ENCODE measurements around the gene AFM. TPM values are rescaled to one million over a fixed set of nuclear protein-coding genes. Genes with fewer than 3 reads are reported as not detected.
A peak's percentile ranks its signal among the peaks of the same experiment; 100 is the strongest.

Gene AFM
- total and polyA plus RNA-seq, 2 of the 13 experiments (the other 11 are each of a cell fraction or from before 2014, with no cell fraction given): 0.13 to 1.8 TPM

DNA sequence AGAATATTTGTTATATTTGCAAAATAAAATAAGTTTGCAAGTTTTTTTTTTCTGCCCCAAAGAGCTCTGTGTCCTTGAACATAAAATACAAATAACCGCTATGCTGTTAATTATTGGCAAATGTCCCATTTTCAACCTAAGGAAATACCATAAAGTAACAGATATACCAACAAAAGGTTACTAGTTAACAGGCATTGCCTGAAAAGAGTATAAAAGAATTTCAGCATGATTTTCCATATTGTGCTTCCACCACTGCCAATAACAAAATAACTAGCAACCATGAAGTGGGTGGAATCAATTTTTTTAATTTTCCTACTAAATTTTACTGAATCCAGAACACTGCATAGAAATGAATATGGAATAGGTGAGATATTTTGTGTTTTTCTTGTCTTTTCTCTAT lies 45.6 kb upstream of the AFM start, which contains the start of gene AFP (continued):
- TF ChIP-seq, protein P1, sequence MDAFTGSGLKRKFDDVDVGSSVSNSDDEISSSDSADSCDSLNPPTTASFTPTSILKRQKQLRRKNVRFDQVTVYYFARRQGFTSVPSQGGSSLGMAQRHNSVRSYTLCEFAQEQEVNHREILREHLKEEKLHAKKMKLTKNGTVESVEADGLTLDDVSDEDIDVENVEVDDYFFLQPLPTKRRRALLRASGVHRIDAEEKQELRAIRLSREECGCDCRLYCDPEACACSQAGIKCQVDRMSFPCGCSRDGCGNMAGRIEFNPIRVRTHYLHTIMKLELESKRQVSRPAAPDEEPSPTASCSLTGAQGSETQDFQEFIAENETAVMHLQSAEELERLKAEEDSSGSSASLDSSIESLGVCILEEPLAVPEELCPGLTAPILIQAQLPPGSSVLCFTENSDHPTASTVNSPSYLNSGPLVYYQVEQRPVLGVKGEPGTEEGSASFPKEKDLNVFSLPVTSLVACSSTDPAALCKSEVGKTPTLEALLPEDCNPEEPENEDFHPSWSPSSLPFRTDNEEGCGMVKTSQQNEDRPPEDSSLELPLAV (CRISPR knock-in tag; conservative IDR thresholded peaks at IDR 0.05; ENCODE audit: low read depth): no peak
- no peak for TF ChIP-seq ZBTB20 (CRISPR knock-in tag; IDR thresholded peaks at IDR 0.05; ENCODE audit: borderline replicate concordance, low read depth)
- TF ChIP-seq ATF1 (CRISPR knock-in tag; IDR thresholded peaks at IDR 0.05): no peak; the same call in 1 of the 2 replicates
- TF ChIP-seq, protein P2, sequence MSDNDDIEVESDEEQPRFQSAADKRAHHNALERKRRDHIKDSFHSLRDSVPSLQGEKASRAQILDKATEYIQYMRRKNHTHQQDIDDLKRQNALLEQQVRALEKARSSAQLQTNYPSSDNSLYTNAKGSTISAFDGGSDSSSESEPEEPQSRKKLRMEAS (IDR thresholded peaks at IDR 0.05): no peak
- no peak for TF ChIP-seq NR1H2 (CRISPR knock-in tag; IDR thresholded peaks at IDR 0.05; ENCODE audit: borderline replicate concordance, low read depth)
- TF ChIP-seq, protein P3, sequence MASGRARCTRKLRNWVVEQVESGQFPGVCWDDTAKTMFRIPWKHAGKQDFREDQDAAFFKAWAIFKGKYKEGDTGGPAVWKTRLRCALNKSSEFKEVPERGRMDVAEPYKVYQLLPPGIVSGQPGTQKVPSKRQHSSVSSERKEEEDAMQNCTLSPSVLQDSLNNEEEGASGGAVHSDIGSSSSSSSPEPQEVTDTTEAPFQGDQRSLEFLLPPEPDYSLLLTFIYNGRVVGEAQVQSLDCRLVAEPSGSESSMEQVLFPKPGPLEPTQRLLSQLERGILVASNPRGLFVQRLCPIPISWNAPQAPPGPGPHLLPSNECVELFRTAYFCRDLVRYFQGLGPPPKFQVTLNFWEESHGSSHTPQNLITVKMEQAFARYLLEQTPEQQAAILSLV (CRISPR knock-in tag; IDR thresholded peaks at IDR 0.05; ENCODE audit: borderline replicate concordance): no peak
- no peak for TF ChIP-seq RARG (CRISPR knock-in tag; IDR thresholded peaks at IDR 0.05; ENCODE audit: low read depth)
- TF ChIP-seq, protein P4, sequence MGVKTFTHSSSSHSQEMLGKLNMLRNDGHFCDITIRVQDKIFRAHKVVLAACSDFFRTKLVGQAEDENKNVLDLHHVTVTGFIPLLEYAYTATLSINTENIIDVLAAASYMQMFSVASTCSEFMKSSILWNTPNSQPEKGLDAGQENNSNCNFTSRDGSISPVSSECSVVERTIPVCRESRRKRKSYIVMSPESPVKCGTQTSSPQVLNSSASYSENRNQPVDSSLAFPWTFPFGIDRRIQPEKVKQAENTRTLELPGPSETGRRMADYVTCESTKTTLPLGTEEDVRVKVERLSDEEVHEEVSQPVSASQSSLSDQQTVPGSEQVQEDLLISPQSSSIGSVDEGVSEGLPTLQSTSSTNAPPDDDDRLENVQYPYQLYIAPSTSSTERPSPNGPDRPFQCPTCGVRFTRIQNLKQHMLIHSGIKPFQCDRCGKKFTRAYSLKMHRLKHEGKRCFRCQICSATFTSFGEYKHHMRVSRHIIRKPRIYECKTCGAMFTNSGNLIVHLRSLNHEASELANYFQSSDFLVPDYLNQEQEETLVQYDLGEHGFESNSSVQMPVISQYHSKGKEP (CRISPR knock-in tag; IDR thresholded peaks at IDR 0.05): no peak
- no peak for TF ChIP-seq TBX3 (IDR thresholded peaks at IDR 0.05; ENCODE audit: borderline replicate concordance)
- TF ChIP-seq NKX3-1 (CRISPR knock-in tag; IDR thresholded peaks at IDR 0.05): peak; percentile 62; the same call in 1 of the 2 replicates
- no peak for TF ChIP-seq ZNF207 (IDR thresholded peaks at IDR 0.05; ENCODE audit: borderline replicate concordance)
- TF ChIP-seq TAF15 (IDR thresholded peaks at IDR 0.05; ENCODE audit: low read depth, low read length, poor library complexity, severe bottlenecking): no peak
- TF ChIP-seq, protein P5, sequence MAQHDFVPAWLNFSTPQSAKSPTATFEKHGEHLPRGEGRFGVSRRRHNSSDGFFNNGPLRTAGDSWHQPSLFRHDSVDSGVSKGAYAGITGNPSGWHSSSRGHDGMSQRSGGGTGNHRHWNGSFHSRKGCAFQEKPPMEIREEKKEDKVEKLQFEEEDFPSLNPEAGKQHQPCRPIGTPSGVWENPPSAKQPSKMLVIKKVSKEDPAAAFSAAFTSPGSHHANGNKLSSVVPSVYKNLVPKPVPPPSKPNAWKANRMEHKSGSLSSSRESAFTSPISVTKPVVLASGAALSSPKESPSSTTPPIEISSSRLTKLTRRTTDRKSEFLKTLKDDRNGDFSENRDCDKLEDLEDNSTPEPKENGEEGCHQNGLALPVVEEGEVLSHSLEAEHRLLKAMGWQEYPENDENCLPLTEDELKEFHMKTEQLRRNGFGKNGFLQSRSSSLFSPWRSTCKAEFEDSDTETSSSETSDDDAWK (CRISPR knock-in tag; IDR thresholded peaks at IDR 0.05): no peak
- TF ChIP-seq FIP1L1 (IDR thresholded peaks at IDR 0.05; ENCODE audit: borderline replicate concordance, insufficient read depth, low read depth, low read length): no peak
- no peak for TF ChIP-seq SMAD3 (CRISPR knock-in tag; IDR thresholded peaks at IDR 0.05)
- TF ChIP-seq, protein P6, sequence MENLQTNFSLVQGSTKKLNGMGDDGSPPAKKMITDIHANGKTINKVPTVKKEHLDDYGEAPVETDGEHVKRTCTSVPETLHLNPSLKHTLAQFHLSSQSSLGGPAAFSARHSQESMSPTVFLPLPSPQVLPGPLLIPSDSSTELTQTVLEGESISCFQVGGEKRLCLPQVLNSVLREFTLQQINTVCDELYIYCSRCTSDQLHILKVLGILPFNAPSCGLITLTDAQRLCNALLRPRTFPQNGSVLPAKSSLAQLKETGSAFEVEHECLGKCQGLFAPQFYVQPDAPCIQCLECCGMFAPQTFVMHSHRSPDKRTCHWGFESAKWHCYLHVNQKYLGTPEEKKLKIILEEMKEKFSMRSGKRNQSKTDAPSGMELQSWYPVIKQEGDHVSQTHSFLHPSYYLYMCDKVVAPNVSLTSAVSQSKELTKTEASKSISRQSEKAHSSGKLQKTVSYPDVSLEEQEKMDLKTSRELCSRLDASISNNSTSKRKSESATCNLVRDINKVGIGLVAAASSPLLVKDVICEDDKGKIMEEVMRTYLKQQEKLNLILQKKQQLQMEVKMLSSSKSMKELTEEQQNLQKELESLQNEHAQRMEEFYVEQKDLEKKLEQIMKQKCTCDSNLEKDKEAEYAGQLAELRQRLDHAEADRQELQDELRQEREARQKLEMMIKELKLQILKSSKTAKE (CRISPR knock-in tag; IDR thresholded peaks at IDR 0.05; ENCODE audit: borderline replicate concordance): no peak
- TF ChIP-seq CBX5 (CRISPR knock-in tag; IDR thresholded peaks at IDR 0.05; ENCODE audit: borderline replicate concordance): no peak
- TF ChIP-seq BRD4 (CRISPR knock-in tag; IDR thresholded peaks at IDR 0.05): no peak
- no peak for TF ChIP-seq ATM (IDR thresholded peaks at IDR 0.05; ENCODE audit: borderline replicate concordance)
- TF ChIP-seq, protein P7, sequence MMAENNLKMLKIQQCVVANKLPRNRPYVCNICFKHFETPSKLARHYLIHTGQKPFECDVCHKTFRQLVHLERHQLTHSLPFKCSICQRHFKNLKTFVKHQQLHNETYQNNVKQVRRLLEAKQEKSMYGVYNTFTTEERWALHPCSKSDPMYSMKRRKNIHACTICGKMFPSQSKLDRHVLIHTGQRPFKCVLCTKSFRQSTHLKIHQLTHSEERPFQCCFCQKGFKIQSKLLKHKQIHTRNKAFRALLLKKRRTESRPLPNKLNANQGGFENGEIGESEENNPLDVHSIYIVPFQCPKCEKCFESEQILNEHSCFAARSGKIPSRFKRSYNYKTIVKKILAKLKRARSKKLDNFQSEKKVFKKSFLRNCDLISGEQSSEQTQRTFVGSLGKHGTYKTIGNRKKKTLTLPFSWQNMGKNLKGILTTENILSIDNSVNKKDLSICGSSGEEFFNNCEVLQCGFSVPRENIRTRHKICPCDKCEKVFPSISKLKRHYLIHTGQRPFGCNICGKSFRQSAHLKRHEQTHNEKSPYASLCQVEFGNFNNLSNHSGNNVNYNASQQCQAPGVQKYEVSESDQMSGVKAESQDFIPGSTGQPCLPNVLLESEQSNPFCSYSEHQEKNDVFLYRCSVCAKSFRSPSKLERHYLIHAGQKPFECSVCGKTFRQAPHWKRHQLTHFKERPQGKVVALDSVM (CRISPR knock-in tag; IDR thresholded peaks at IDR 0.05): no peak
